SKM-1 treated with dmso at 0.1 percent for 144 hours (cell line): ENCODE results near the gene ALDH1A2.
"Not testable (repeated sequence)": the region's sequence is repeated elsewhere in the genome, so short reads cannot be mapped to it uniquely, and the experiment has no call there.

Experiments
- DNase-seq: peaks from one replicate; lab custom pipeline; 2025; ENCODE audit not compliant: unreplicated experiment; lab: John Stamatoyannopoulos, UW

Gene ALDH1A2

DNA sequence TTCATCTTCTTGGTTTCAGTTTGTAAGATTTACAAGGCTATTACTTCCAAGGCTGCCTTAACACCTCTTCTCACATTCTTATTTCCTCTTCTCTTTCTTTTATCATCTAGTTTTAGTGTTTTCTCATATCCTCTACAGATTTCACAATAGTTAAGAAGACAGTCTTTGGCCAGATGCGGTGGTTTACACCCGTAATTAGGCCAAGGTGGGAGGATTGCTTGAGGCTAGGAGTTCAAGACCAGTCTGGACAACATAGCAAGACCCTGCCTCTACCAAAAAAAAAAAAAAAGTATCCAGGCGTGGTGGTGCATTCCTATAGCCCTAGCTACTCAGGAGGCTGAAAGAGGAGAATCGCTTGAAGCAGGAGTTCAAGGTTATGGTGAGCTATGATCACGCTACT lies 3.5 kb upstream of the ALDH1A2 start:
- DNase-seq: no peak

DNA sequence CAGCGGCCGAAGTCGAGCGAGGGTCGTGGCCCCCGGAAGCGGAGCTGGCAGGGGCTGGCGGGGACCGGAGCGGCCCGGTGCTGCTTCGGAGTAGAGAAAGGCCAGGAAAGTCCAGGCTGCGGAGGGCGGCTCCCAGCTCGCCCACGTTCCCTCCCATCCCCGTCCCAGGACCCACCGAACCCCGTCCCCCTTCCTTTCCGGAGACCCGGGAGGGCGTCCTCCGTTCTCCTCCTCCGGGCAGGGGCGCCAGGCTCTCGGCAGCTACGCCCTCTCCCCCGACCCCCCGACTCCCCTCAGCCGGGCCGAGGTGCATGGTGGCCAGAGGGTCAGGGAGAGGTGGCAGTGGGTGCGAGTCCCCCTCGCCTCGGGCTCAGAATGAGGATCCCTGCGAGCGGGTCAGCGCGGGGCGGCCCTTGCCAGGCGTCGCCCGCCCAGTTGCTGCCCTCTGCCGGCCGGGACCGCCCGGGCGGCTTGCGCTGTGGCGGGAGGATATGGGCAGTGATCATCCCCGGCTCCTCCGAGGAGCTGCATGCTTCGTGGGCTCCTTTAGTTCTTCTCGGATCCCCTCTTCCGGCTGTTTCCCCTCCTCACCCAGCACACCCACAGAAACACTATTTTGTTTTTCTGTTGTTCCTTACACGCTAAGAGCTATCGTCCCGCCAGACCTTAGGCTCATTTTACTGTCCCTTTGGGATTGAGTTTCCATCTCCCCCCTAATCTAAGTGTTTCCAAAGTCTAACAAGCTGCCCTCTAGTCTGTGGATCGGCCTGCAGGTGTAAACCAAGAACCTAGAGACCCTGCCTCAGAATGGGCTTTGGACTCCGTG lies 744 bp upstream of the ALDH1A2 start:
- no peak for DNase-seq

DNA sequence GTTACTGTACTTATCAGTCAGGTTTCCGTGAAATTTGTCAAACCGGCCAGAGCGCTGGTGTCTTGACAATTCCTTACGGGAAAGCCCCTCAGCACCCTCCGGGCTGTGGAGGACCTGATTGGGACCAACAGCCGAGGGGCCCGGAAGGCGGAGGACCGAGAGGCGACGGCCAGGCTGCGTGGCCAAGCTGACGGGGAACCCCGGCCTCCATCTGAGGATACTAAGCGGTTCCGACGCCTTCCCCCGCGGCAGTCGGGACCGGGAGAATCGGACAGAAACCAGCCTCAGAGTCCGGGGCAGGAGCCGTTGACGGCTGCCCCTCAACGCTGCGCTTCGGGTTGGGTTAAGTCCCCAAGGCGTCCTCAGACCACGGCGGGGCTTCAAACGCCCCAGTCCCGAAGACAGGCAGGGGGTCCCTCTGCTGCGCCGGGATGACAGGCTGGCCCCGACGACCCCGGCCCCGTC lies 499 bp downstream of the ALDH1A2 start:
- no peak for DNase-seq

DNA sequence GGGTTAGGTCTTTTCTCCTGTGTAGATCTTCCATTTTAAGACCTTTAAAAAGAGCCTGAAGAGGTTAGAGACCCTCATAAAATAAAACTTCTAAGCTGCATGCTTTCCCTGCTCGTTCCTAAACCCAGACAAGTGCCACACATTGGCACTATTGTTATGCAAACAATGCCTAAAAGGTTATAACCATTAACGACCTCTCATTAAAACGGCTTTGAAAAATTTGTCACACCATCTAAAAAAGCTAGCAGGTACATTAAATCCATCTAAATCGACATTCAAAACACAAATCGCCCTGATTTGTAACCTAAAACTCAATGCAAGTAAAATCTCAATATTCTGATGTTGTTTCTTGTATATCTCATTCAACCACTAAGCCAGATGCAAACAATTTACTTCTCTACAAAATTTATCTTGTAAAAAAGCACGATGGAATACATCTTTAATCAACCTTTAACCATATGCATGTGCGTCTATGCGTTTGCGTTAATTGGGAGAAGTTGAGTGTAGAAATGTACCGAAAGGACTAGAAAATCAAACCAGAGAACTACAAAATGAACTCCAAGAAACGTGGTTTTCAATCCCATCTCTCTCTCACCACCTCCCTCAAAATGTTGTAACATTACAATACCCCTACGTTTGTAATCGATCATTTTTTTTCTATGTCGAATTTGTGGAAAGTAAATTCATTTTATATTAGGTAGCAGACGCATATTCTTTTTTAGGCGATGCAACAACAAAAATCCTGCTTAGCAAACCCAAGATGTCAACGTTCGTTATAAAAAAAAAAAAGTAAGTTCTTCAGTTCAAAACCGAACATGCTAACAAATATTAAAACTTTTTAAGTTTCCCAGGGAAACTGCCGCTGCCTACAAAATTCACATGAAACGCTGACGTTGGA lies 1.2 kb downstream of the ALDH1A2 start:
- DNase-seq: no peak

DNA sequence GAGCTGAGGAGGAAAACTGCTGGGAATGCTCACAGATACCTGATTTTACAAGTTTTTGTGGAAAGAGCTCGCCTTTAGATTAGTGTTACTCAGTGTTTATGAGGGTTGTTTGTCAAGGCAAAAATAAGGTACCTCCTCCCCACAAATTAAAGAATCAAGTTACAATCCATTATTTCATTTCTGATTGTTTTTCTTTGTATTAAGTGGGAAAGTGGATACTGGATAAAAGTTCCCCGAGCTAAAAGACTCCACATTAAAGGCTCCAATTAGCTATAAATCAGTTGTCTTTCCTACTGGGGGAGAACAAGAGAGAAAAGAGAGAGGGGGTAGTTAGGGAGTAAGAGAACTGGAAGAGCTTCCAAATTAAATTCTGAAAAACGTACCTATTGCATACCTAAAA lies 1.9 kb downstream of the ALDH1A2 start:
- no peak for DNase-seq

DNA sequence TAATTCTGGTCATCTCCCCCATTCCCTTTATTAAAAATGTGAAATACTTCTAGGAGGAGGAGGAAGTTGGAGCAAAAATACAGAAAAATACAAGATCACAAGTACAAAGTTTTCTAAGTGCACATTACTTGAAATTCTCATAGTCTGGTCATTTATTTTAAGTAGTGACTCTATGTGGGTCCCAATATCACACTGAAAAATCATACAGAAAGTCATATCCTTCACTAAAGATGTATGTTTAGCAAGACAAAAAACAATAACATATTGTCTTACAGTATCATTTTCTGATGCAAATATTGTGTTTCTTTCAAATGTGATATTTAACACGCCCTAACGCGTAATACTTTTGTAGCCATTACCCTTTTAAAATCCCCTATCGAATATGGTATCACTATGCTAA lies 2.5 kb downstream of the ALDH1A2 start:
- DNase-seq: no peak

DNA sequence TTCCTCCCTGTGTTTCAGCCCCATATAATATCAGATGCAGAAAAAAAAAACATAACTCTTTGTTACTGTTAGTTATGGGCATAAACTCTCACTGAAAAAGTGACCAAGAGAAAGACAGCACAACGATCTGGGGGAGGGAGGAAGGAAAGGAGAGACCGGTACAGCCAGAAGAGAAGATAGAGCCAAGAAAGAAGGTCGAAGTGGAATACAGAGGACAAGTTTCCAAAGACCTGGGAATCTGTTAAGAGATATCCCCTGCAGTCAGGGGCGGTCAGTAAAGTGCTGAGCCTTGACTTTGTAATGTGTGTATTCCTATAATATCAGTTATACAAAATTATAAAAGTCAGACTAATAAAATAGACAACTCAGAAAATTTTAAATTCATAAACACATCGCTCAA lies 3.3 kb downstream of the ALDH1A2 start:
- no peak for DNase-seq

DNA sequence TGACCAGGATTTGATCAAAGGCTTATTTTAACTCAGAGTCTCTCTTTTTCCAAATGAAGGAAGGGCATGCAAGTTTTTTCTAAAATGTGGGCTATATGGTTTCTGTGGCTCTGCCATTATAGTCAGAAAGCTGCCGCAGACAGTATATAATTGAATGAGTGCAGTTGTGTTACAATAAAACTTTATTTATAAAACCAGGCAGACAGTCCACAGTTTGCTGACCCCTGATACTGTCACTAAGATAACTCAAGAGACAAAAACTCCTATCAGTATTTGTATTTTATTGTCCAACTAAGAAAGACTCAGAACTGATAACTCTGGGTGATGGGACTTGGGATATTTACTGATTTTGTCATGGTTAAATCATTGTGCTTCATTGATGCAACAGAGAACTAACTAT lies 4.9 kb downstream of the ALDH1A2 start:
- DNase-seq: no peak

DNA sequence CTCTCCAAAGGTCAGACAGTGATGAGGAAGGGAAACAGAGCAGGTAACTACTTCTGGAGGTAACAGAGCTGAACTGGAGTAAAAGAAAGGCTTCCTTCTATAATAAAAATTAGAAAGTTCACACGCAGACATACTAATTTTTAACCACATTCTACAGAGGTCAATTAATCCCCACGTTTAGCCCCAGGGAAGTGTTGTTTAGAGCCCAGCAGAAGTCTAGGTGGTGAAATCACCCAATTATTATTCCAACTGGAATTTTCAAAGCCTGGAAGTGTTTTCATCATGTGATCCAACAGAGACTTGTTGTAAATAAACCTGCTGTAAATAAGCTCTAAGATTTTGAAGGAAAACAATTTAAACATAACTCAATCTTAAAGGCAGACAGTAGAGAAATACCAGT lies 6.8 kb downstream of the ALDH1A2 start:
- DNase-seq: no peak

DNA sequence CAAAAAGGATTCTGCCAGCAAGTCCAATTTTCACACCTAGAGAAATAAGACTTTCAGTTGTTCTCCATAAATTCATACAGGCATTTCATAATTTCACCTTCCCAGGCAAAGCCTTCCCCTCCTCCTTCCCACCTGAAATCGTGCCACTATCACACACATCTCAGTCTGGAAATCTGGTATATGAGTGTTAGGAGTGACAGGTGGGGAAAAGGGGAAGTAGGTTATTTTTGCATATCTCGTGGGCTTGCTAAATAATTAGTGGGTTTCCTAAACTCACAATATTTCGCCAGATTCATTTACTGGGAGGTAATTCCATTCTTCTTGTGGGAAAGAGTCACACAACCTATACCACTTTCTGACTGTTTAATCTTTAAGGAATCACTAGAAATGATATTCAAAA lies 7.4 kb downstream of the ALDH1A2 start:
- no peak for DNase-seq

DNA sequence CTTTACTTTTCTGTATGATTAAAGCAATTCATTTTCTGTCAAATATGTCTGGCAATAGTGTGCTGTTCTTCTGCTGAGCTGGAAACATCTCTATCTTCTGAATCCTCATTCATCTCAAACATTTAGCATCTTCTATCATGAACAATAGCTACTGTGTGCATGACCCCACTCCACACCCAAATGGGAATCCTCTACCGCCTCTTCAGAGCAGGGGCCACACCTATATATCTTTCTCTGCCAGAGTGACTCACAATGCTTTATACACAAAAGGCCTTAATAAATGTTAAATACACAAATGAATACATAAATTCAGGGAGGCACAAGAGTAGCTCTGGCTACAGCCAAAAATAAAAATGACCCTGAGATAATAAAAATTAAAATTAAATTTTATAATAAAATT lies 8.0 kb downstream of the ALDH1A2 start:
- no peak for DNase-seq

DNA sequence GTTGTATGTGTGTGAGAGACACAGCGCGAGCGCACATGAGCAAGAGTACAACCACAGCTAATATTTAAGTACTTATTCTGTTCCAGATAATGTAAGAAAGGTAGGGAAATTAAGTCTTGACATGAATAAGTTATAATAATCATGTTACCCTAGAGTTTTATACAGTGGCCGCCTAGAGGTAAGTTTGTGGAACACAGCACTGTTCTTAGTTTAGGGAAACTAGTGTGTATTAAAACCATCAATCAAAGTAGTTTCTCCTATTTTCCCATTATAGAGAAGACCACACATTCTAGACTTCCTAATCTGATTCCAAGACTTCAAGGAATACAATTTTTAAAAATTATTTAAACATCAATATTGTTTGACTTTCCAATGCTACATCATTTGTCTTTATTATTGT lies 9.5 kb downstream of the ALDH1A2 start:
- DNase-seq: no peak

DNA sequence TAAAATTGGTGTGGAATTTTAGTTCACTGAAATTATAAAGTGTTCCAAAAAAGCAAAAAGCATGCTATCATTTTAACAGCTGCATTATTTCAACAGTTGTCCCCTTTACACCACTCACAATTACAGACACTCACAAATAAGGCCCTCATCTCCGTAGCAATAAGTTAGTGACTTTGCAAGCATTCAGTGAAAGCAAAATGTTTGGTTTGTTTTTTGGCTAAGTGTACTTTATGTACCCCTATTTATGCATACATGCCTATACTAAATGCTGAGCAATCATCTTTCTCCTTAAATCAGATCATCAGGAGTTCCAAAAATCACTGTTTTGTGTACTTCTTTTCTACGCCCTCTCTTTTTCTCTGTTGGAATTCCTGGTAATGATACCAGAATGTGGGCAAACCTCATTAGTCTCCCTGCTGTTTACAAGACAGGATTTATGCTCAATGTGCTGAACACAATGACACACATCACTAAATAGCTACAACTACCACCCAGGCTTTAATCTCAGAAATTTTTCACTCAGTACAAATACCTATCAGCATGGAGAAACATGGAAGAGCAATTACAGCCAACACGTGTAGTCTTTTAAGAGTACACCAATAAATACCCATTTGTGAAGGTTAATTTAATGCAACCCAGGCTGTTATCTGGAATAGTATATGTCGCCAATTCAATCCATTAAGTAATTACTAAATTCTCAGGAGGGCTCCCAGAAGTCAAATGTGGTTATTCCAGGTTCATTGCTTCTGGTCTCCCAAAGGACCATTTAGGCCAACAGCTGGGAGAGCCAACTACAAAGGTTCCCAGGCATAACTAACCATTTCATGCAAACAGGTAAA lies 12.0 kb downstream of the ALDH1A2 start:
- DNase-seq: no peak

DNA sequence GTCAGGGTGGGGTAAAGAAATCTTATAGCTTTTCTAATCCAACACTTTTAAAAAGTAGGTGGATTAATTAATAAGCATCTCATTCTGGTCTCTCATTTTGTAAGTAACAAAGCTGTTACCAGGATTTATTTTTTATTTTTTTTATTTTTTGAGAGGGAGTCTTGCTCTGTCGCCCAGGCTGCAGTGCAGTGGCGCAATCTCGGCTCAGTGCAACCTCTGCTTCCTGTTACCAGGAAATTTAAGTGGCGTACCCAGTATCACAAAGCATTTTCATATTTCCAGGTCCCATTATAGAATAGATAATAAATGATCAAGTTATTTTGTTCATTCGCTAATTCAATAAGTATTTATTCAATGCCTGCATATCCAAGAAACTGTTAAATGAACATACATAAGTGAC lies 13.2 kb downstream of the ALDH1A2 start:
- DNase-seq: no peak

DNA sequence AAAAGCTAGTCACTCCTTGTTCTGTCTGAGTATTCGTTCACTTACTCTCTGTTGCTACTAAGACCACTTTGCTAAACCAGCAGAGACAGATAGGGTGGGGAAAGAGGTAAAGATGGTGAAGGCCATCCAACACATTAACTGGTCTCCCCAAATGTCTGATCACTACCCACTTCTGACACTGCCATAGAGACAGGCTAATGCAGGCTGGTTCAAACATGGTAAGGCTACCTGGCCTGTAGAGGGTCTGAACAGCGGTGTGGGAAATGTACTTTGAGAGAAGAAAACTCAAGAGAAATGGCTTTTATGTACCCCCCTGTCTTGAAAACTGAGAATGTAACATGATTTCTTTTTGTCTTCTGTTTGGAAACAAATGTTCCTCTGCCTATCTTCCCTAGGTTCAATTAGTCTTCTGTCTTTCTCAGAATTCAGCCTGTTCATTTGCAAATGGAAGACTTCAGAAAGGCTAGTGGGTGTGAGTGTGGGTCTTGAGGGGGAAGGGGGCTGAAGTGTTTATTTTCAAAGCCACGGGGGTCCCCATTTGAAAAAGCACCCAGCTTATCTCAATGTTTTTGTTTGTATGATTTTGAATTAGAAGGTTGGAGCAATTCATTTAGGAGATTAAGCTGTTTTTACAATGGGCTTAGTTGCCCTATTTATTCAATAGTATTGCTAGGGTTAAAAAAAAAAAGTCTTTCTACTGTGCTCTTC lies 15.8 kb downstream of the ALDH1A2 start:
- no peak for DNase-seq

DNA sequence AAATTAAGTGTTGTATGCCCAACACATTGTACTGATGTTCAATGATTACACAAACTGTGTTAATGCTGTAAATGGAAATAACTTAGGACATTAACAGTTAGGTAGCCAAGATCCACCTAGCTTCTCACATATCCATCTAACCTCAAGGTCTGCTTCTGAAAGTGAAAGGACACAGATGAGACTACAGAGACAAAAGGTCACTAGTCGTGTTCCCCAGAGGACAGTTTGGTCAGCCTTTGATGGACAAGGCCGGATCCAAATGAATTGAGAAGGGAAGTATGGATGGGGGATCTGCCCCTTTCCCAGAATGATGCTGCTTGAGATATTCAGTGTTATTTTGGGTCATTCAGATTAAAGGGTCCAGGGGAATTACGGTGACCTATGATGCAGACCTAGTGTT lies 17.2 kb downstream of the ALDH1A2 start:
- DNase-seq: no peak

DNA sequence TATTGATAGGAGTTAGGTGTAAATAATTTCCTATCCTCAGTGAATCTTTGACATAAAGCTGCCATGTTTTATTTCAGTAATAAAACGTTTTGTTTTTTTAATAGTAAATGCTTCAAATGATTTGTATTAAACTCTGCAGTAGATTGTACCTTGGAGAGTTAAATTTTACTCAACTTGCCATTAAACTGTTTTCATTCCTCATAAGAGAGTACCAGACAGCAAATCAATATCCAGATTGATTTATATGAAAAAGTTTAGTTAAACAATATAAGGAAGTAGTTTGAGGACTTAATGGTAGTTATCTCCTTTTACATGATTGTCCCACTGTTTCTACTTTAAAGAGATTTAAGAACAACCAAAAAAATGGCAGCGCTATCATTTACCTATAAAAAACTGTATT lies 18.4 kb downstream of the ALDH1A2 start:
- no peak for DNase-seq

DNA sequence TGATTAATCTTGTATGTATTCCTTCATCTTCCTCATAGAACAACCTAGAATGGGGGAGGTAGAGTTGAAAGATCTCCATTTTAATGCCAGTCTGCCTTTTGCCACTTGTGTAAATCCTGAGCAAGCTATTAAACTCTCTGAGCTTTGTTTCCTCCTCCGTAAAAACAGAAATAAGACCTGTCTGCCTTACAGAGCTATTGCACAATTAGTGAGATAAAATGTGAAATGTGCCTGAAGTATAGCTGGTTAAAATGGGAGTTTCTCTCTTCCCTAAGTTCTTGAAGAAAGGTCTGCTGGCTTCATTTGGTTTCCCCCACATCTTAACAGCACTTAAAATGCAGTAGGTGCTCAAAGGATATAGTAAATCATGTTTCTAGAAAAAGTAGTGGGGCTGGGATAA lies 19.0 kb downstream of the ALDH1A2 start:
- DNase-seq: no peak

DNA sequence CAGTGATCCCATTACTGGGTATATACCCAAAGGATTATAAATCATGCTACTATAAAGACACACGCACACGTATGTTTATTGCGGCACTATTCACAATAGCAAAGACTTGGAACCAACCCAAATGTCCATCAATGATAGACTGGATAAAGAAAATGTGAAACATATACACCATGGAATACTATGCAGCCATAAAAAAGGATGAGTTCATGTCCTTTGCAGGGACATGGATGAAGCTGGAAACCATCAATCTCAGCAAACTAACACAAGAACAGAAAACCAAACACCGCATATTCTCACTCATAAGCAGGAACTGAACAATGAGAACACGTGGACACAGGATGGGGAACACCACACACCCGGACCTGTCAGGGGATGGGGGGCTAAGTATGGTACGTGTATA lies 20.1 kb downstream of the ALDH1A2 start:
- not testable (repeated sequence) for DNase-seq

DNA sequence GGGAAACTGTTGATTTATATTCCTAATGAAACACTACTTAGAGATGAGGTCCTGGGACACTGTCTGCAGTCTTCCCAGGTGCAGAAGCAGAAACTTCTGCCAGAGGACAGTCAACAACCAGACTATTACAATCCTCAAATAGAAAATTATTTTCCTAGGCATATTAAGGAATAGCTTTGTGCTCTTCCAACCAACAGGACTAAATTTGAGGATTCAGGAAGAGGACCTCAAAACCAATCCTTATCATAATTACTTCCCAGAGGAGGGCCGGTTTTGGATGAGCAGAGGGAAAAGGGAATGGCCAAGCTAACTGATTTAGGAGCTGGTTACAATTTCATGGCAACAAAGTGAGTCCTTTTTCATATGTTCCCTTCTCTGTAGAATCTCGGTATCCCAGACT lies 21.0 kb downstream of the ALDH1A2 start:
- DNase-seq: no peak
